SK-N-SH treated with all-trans-retinoic acid at 6 μM for 48 hours (cell line): ENCODE measurements around the gene GPR180.

ENCODE experiments used
- ATAC-seq: fragments of 200-7000 bp; cut with Tn5 transposase; 3 replicates; pipeline ENCODE4 v1.9.1; 2020; ENCODE audit warnings: mild to moderate bottlenecking, moderate library complexity
- ARNTL ChIP-seq: fragments of 450-650 bp; formaldehyde crosslinking; IDR thresholded peaks from 2 replicates; pipeline ENCODE4 v1.5.0; 2020; ENCODE audit warnings: low read depth, mild to moderate bottlenecking, moderate library complexity, borderline replicate concordance
- BACH2 ChIP-seq: fragments of 250-450 bp; sonication (Bioruptor Pico); IDR thresholded peaks from 2 replicates; pipeline ENCODE4 v1.9.0; 2021; ENCODE audit warnings: mild to moderate bottlenecking, borderline replicate concordance
- CSDC2 ChIP-seq: fragments of 250-450 bp; sonication (Bioruptor Pico); IDR thresholded peaks from 2 replicates; pipeline ENCODE4 v1.5.0; 2020; ENCODE audit warnings: mild to moderate bottlenecking, moderate library complexity
- GLIS3 ChIP-seq: fragments of 250-450 bp; sonication (Bioruptor Pico); IDR thresholded peaks from 2 replicates; pipeline ENCODE4 v1.5.0; 2020; ENCODE audit warnings: mild to moderate bottlenecking, moderate library complexity
- ISL1 ChIP-seq: fragments of 250-450 bp; sonication (Bioruptor Pico); IDR thresholded peaks from 2 replicates; pipeline ENCODE4 v2.1.2; 2022; ENCODE audit warnings: mild to moderate bottlenecking, moderate library complexity
- OSR1 ChIP-seq: fragments of 250-450 bp; sonication (Bioruptor Pico); IDR thresholded peaks from 2 replicates; pipeline ENCODE4 v1.8.0; 2022; ENCODE audit warnings: moderate library complexity, mild to moderate bottlenecking, inconsistent platforms
- PPARA ChIP-seq: fragments of 250-450 bp; sonication (Bioruptor Pico); IDR thresholded peaks from 2 replicates; pipeline ENCODE4 v1.5.0; 2020; ENCODE audit warnings: mild to moderate bottlenecking, borderline replicate concordance
- RARB ChIP-seq: fragments of 250-450 bp; sonication (Bioruptor Pico); IDR thresholded peaks from 2 replicates; pipeline ENCODE4 v1.8.0; 2021; ENCODE audit warnings: mild to moderate bottlenecking, moderate library complexity
- SNAI2 ChIP-seq: fragments of 250-450 bp; sonication (Bioruptor Pico); IDR thresholded peaks from 2 replicates; pipeline ENCODE4 v1.5.0; 2020; ENCODE audit warnings: mild to moderate bottlenecking, moderate library complexity
- TCF4 ChIP-seq: fragments of 250-450 bp; sonication (Bioruptor Pico); IDR thresholded peaks from 2 replicates; pipeline ENCODE4 v1.8.0; 2021; ENCODE audit warnings: mild to moderate bottlenecking, moderate library complexity, borderline replicate concordance
- TOX ChIP-seq: fragments of 250-450 bp; sonication (Bioruptor Pico); IDR thresholded peaks from 2 replicates; pipeline ENCODE4 v1.8.0; 2021; ENCODE audit warnings: mild to moderate bottlenecking, moderate library complexity, borderline replicate concordance
- ZC3H10 ChIP-seq: fragments of 250-450 bp; sonication (Bioruptor Pico); IDR thresholded peaks from 2 replicates; pipeline ENCODE4 v1.5.1; 2021; ENCODE audit warnings: mild to moderate bottlenecking, moderate library complexity
- ZFP3 ChIP-seq: fragments of 250-450 bp; sonication (Bioruptor Pico); IDR thresholded peaks from 2 replicates; pipeline ENCODE4 v1.5.0; 2020; ENCODE audit warnings: mild to moderate bottlenecking, moderate library complexity
- ZNF70 ChIP-seq: fragments of 450-650 bp; formaldehyde crosslinking; IDR thresholded peaks from 2 replicates; pipeline ENCODE4 v1.5.0; 2020; ENCODE audit warnings: mild to moderate bottlenecking, moderate library complexity
- ZNF8 ChIP-seq: fragments of 450-650 bp; formaldehyde crosslinking; IDR thresholded peaks from 2 replicates; pipeline ENCODE4 v1.5.0; 2020; ENCODE audit warnings: mild to moderate bottlenecking, moderate library complexity
- TF ChIP-seq, protein P1 (sequence below): fragments of 250-450 bp; sonication (Bioruptor Pico); IDR thresholded peaks from 2 replicates; pipeline ENCODE4 v1.8.0; 2021; ENCODE audit warnings: low read depth, mild to moderate bottlenecking, moderate library complexity, borderline replicate concordance
- TF ChIP-seq, protein P2 (sequence below): fragments of 250-450 bp; sonication (Bioruptor Pico); IDR thresholded peaks from 2 replicates; pipeline ENCODE4 v1.5.1; 2021; ENCODE audit warnings: mild to moderate bottlenecking, moderate library complexity
- TF ChIP-seq, protein P3 (sequence below): fragments of 250-450 bp; sonication (Bioruptor Pico); IDR thresholded peaks from 2 replicates; pipeline ENCODE4 v1.5.0; 2020; ENCODE audit warnings: mild to moderate bottlenecking, moderate library complexity
- TF ChIP-seq, protein P4 (sequence below): fragments of 250-450 bp; sonication (Bioruptor Pico); IDR thresholded peaks from 2 replicates; pipeline ENCODE4 v1.8.0; 2020; ENCODE audit warnings: mild to moderate bottlenecking, moderate library complexity, borderline replicate concordance

Gene GPR180

DNA sequence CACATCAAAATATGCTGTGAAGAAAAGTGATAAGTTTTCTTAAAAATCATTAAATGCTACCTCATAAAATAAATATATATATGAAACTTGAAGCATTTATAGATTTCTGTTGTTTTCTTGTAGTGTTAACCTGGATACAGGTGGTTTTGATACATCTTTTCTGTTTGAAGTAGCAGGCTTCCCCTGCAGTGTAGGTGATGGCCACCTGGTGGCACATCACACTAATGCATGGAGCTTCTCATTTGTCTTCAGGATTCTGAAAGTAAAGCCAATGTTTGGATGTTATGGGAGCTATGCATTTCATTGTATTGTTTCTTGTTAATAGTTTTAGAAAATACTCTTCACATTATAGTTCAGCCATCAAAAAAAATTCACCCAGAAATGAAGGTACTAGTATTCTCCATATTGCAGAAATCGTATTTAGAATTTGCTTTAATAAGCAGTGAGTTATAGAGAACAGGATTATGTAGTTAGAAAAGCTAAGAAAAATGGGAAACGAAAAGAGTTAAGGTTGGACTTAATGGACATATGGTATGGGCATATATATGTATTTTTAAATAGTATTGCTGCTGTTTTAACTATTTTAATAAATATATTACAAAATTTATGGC, 18.7 kb downstream of the GPR180 start:
- TF ChIP-seq PPARA (no peak), GLIS3 (CRISPR knock-in tag) (no peak), ZC3H10 (no peak), CSDC2 (CRISPR knock-in tag) (no peak), ZNF8 (CRISPR knock-in tag) (no peak), ZFP3 (CRISPR knock-in tag) (no peak)
- TF ChIP-seq, protein P1, sequence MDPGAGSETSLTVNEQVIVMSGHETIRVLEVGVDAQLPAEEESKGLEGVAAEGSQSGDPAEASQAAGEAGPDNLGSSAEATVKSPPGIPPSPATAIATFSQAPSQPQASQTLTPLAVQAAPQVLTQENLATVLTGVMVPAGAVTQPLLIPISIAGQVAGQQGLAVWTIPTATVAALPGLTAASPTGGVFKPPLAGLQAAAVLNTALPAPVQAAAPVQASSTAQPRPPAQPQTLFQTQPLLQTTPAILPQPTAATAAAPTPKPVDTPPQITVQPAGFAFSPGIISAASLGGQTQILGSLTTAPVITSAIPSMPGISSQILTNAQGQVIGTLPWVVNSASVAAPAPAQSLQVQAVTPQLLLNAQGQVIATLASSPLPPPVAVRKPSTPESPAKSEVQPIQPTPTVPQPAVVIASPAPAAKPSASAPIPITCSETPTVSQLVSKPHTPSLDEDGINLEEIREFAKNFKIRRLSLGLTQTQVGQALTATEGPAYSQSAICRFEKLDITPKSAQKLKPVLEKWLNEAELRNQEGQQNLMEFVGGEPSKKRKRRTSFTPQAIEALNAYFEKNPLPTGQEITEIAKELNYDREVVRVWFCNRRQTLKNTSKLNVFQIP (CRISPR knock-in tag) = no peak
- TF ChIP-seq, protein P2, sequence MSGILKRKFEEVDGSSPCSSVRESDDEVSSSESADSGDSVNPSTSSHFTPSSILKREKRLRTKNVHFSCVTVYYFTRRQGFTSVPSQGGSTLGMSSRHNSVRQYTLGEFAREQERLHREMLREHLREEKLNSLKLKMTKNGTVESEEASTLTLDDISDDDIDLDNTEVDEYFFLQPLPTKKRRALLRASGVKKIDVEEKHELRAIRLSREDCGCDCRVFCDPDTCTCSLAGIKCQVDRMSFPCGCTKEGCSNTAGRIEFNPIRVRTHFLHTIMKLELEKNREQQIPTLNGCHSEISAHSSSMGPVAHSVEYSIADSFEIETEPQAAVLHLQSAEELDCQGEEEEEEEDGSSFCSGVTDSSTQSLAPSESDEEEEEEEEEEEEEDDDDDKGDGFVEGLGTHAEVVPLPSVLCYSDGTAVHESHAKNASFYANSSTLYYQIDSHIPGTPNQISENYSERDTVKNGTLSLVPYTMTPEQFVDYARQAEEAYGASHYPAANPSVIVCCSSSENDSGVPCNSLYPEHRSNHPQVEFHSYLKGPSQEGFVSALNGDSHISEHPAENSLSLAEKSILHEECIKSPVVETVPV (CRISPR knock-in tag) = no peak
- TF ChIP-seq, all 23 proteins: peak for 0
- peak; percentile 82 for ATAC-seq

DNA sequence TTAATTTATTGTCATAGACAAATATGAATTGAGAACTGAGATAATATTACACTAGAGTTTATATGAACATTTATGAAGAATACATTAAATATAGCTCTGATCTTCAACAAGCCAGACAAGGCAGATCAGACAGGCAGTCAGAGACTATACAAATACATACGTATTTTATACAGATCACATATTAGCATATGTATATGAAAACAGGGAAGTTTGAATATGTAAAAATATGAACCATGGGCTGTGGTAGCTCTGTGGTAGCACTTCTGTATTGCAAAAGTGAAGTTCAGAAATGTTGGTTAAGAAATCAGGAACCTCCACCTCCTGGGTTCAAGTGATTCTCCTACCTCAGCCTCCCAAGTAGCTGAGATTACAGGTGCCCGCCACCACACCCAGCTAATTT, 20.7 kb downstream of the GPR180 start:
- TF ChIP-seq CSDC2 (CRISPR knock-in tag) (no peak), TOX (CRISPR knock-in tag) (no peak), TCF4 (CRISPR knock-in tag) (no peak), GLIS3 (CRISPR knock-in tag) (no peak), ZNF8 (CRISPR knock-in tag) (no peak), RARB (CRISPR knock-in tag) (no peak), OSR1 (CRISPR knock-in tag) (no peak), ZC3H10 (no peak), ISL1 (CRISPR knock-in tag) (no peak), PPARA (no peak), ARNTL (CRISPR knock-in tag) (no peak), BACH2 (no peak), ZNF70 (CRISPR knock-in tag) (no peak)
- TF ChIP-seq, protein P1 (CRISPR knock-in tag) = no peak
- TF ChIP-seq, protein P3, sequence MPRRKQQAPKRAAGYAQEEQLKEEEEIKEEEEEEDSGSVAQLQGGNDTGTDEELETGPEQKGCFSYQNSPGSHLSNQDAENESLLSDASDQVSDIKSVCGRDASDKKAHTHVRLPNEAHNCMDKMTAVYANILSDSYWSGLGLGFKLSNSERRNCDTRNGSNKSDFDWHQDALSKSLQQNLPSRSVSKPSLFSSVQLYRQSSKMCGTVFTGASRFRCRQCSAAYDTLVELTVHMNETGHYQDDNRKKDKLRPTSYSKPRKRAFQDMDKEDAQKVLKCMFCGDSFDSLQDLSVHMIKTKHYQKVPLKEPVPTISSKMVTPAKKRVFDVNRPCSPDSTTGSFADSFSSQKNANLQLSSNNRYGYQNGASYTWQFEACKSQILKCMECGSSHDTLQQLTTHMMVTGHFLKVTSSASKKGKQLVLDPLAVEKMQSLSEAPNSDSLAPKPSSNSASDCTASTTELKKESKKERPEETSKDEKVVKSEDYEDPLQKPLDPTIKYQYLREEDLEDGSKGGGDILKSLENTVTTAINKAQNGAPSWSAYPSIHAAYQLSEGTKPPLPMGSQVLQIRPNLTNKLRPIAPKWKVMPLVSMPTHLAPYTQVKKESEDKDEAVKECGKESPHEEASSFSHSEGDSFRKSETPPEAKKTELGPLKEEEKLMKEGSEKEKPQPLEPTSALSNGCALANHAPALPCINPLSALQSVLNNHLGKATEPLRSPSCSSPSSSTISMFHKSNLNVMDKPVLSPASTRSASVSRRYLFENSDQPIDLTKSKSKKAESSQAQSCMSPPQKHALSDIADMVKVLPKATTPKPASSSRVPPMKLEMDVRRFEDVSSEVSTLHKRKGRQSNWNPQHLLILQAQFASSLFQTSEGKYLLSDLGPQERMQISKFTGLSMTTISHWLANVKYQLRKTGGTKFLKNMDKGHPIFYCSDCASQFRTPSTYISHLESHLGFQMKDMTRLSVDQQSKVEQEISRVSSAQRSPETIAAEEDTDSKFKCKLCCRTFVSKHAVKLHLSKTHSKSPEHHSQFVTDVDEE (CRISPR knock-in tag) = no peak
- no peak for ATAC-seq

DNA sequence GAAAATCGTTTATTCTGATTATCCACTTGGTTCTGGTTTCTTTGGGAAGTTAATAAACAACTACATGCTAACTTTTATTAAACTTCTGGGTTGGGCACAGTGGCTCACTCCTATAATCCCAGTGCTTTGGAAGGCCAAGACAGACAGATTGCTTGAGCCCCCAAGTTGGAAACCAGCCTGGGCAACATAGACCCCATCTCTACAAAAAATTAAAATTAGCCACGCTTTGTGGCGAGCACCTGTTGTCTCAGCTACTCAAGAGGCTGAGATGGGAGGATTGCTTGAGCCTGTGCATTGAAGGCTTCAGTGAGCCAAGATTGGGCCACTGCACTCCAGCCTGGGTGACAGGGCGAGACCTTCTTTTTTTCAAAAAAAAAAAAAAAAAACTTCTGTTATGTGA, 21.7 kb downstream of the GPR180 start:
- ATAC-seq = no peak
- TF ChIP-seq ZNF8 (CRISPR knock-in tag) (no peak), ARNTL (CRISPR knock-in tag) (no peak), SNAI2 (CRISPR knock-in tag) (no peak), TOX (CRISPR knock-in tag) (no peak), PPARA (no peak), ISL1 (CRISPR knock-in tag) (no peak), RARB (CRISPR knock-in tag) (no peak)
- TF ChIP-seq, protein P4, sequence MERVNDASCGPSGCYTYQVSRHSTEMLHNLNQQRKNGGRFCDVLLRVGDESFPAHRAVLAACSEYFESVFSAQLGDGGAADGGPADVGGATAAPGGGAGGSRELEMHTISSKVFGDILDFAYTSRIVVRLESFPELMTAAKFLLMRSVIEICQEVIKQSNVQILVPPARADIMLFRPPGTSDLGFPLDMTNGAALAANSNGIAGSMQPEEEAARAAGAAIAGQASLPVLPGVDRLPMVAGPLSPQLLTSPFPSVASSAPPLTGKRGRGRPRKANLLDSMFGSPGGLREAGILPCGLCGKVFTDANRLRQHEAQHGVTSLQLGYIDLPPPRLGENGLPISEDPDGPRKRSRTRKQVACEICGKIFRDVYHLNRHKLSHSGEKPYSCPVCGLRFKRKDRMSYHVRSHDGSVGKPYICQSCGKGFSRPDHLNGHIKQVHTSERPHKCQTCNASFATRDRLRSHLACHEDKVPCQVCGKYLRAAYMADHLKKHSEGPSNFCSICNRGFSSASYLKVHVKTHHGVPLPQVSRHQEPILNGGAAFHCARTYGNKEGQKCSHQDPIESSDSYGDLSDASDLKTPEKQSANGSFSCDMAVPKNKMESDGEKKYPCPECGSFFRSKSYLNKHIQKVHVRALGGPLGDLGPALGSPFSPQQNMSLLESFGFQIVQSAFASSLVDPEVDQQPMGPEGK (CRISPR knock-in tag) = no peak
